Kidney capillary endothelial cell (primary cell): Measurements from ENCODE around the gene DOLPP1.
"Not testable (repeated sequence)": the region's sequence is repeated elsewhere in the genome, so short reads cannot be mapped to it uniquely, and the experiment has no call there.

Source experiments
- DNase-seq: peaks from one replicate; pipeline ENCODE4 v3.0.0-alpha.2; 2018; ENCODE audit warnings: low spot score

DOLPP1 gene

GRCh38 chr9:129111528-129112151 is 30.7 kb downstream of the DOLPP1 start:
- peak; percentile 14 for DNase-seq

GRCh38 chr9:129112526-129112925 is 31.6 kb downstream of the DOLPP1 start:
- DNase-seq, result not testable (repeated sequence)

- no peak for DNase-seq
These were observed 32.9 kb downstream of the DOLPP1 start for GRCh38 chr9:129113645-129114304.

- no peak for DNase-seq
These were observed 37.9 kb downstream of the DOLPP1 start for GRCh38 chr9:129118799-129119198.

GRCh38 chr9:129121483-129121882 is 40.6 kb downstream of the DOLPP1 start:
- DNase-seq, result no peak

GRCh38 chr9:129122133-129122532 is 41.2 kb downstream of the DOLPP1 start:
- DNase-seq, result no peak

- not testable (repeated sequence) for DNase-seq
These were observed 42.1 kb downstream of the DOLPP1 start for GRCh38 chr9:129122976-129123375.

- no peak for DNase-seq
These were observed 43.7 kb downstream of the DOLPP1 start for GRCh38 chr9:129124506-129125069.

GRCh38 chr9:129125478-129125877 is 44.6 kb downstream of the DOLPP1 start:
- DNase-seq, result no peak

- DNase-seq, result peak; percentile 53
These were observed 46.1 kb downstream of the DOLPP1 start for GRCh38 chr9:129126749-129127618.

- DNase-seq, result no peak
These were observed 47.8 kb downstream of the DOLPP1 start for GRCh38 chr9:129128689-129129088.

GRCh38 chr9:129130271-129130670 is 49.4 kb downstream of the DOLPP1 start:
- not testable (repeated sequence) for DNase-seq

- no peak for DNase-seq
These were observed 49.9 kb downstream of the DOLPP1 start for GRCh38 chr9:129130791-129131190.

- DNase-seq, result peak; percentile 62
These were observed 50.6 kb downstream of the DOLPP1 start for GRCh38 chr9:129131300-129132145.

- no peak for DNase-seq
These were observed 52.2 kb downstream of the DOLPP1 start for GRCh38 chr9:129133082-129133481.

- DNase-seq, result no peak
These were observed 54.6 kb downstream of the DOLPP1 start for GRCh38 chr9:129135476-129135875.

GRCh38 chr9:129136446-129137035 is 55.6 kb downstream of the DOLPP1 start:
- DNase-seq, result no peak

- no peak for DNase-seq
These were observed 56.6 kb downstream of the DOLPP1 start for GRCh38 chr9:129137292-129138143.

GRCh38 chr9:129138144-129138462 is 57.2 kb downstream of the DOLPP1 start:
- no peak for DNase-seq

GRCh38 chr9:129138476-129139232 is 57.7 kb downstream of the DOLPP1 start:
- DNase-seq, result peak; percentile 40
